Stimulated activated naive B cell treated with anti-CD40 and anti-IgM and Interleukin-4, amounts not matched to agents 10 μg/mL and 1 μg/mL and 100 μg/mL, for 72 hours (primary cell): ENCODE data around the gene SYT14.
"Not testable (repeated sequence)": the region's sequence is repeated elsewhere in the genome, so short reads cannot be mapped to it uniquely, and the experiment has no call there.

ENCODE experiments used
- ATAC-seq, 2 donors: fragments of 150-1000 bp; cut with Tn5 transposase; replicated peaks; 2 replicates each; pipeline ENCODE4 v1.10.0; 2021; ENCODE audit warnings: moderate library complexity in 1 of 2
- DNase-seq: peaks from one replicate; pipeline ENCODE4 v3.0.0; 2021
- H3K27ac Mint-ChIP-seq: one replicate; pipeline ENCODE4 v1.8.0; 2022; ENCODE audit warnings: mild to moderate bottlenecking, mixed read lengths
- H3K27me3 Mint-ChIP-seq, 2 donors: one replicate each; pipeline ENCODE4 v1.8.0; 2022; ENCODE audit warnings: mixed read lengths in 2 of 2
- H3K36me3 Mint-ChIP-seq, 2 donors: one replicate each; pipeline ENCODE4 v1.8.0; 2022; ENCODE audit warnings: mixed read lengths in 2 of 2, mild to moderate bottlenecking in 1 of 2
- H3K4me1 Mint-ChIP-seq, 2 donors: one replicate each; pipeline ENCODE4 v1.8.0; 2022; ENCODE audit warnings: mixed read lengths in 2 of 2, mild to moderate bottlenecking in 1 of 2
- H3K4me3 Mint-ChIP-seq, 2 donors: one replicate each; pipeline ENCODE4 v1.8.0; 2022; ENCODE audit warnings: mild to moderate bottlenecking in 2 of 2, mixed read lengths in 2 of 2, moderate library complexity in 1 of 2
- H3K9me3 Mint-ChIP-seq, 2 donors: one replicate each; pipeline ENCODE4 v1.8.0; 2022; ENCODE audit warnings: mixed read lengths in 2 of 2, mild to moderate bottlenecking in 1 of 2

The SYT14 gene

GRCh38 chr1:210024996-210025395 lies 87.0 kb downstream of the SYT14 start:
- H3K27ac Mint-ChIP-seq: no peak overlapping the region
- no peak for ATAC-seq
- peaks cover 0 to 2% of the 10 kb centered on the region in 2 donors for H3K9me3 Mint-ChIP-seq
- no peaks in the 10 kb centered on the region for H3K27me3 Mint-ChIP-seq
- no peaks in the 10 kb centered on the region for H3K4me1 Mint-ChIP-seq
- H3K4me3 Mint-ChIP-seq: no peak overlapping the region
- no peak for DNase-seq
- no peaks in the 10 kb centered on the region for H3K36me3 Mint-ChIP-seq

DNA sequence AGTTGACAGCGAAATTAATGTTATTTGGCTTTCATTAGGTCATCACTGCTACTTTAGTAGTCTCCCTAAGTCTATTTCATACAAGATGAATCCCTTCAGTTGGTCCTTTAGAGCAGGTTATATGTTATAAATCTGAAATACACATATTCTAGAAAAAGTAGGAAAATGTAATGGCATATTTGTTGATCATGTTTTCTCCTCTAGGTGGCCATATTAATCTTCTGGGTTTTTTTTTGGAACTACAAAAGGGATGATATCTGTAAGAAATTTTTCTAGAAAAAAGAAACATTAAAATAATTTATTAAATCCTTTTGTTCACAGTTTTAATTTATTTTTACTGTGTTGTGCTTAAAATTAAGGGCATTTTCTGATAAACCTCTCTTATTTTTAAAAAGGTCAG lies 87.9 kb downstream of the SYT14 start:
- no peak overlapping the region for H3K4me3 Mint-ChIP-seq

DNA sequence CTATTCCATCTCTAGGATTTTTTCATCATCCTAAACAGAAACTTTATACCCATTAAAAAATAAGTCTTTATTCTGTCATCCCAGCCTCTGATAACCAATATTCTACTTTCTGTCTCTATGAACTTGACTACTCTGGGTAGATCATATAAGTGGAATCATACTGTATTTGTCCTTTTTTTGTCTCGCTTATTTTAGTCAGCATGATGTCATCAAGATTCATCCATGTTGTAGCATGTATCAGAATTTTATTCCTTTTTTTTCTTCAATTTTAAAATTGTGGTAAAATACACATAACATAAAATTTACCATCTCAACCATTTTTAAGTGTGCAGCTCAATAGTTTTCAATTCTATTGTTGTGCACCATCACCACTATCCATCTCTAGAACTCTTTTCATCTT lies 90.0 kb downstream of the SYT14 start:
- ATAC-seq: no peak
- H3K36me3 Mint-ChIP-seq: no peaks in the 10 kb centered on the region
- H3K27ac Mint-ChIP-seq: no peak overlapping the region
- no peak for DNase-seq
- peaks cover 4 to 5% of the 10 kb centered on the region in 2 donors for H3K9me3 Mint-ChIP-seq
- no peak overlapping the region for H3K4me3 Mint-ChIP-seq
- H3K27me3 Mint-ChIP-seq: peaks cover 6 to 11% of the 10 kb centered on the region in 2 donors
- no peaks in the 10 kb centered on the region for H3K4me1 Mint-ChIP-seq

More for the DNA sequence above, 87.9 kb downstream of the SYT14 start:
- no peaks in the 10 kb centered on the region for H3K4me1 Mint-ChIP-seq
- ATAC-seq (no peak), DNase-seq (no peak)
- H3K36me3 Mint-ChIP-seq: no peaks in the 10 kb centered on the region
- H3K9me3 Mint-ChIP-seq: peaks cover 4 to 5% of the 10 kb centered on the region in 2 donors
- peaks cover 4 to 6% of the 10 kb centered on the region in 2 donors for H3K27me3 Mint-ChIP-seq
- H3K27ac Mint-ChIP-seq: no peak overlapping the region

GRCh38 chr1:210031473-210031872 lies 93.5 kb downstream of the SYT14 start:
- no peak for ATAC-seq
- Mint-ChIP-seq H3K36me3 (no peaks in the 10 kb centered on the region), H3K9me3 (peaks cover 8 to 10% of the 10 kb centered on the region in 2 donors), H3K4me1 (no peaks in the 10 kb centered on the region), H3K27me3 (peaks cover 6 to 11% of the 10 kb centered on the region in 2 donors), H3K27ac (no peak overlapping the region), H3K4me3 (no peak overlapping the region)
- DNase-seq: no peak

GRCh38 chr1:210043058-210043457 lies 105.0 kb downstream of the SYT14 start:
- ATAC-seq (no peak), DNase-seq (no peak)
- H3K27me3 Mint-ChIP-seq: peaks cover 2% of the 10 kb centered on the region in 2 donors
- no peak overlapping the region for H3K4me3 Mint-ChIP-seq
- H3K4me1 Mint-ChIP-seq: no peaks in the 10 kb centered on the region
- peaks cover 6 to 8% of the 10 kb centered on the region in 2 donors for H3K9me3 Mint-ChIP-seq
- no peaks in the 10 kb centered on the region for H3K36me3 Mint-ChIP-seq
- no peak overlapping the region for H3K27ac Mint-ChIP-seq

DNA sequence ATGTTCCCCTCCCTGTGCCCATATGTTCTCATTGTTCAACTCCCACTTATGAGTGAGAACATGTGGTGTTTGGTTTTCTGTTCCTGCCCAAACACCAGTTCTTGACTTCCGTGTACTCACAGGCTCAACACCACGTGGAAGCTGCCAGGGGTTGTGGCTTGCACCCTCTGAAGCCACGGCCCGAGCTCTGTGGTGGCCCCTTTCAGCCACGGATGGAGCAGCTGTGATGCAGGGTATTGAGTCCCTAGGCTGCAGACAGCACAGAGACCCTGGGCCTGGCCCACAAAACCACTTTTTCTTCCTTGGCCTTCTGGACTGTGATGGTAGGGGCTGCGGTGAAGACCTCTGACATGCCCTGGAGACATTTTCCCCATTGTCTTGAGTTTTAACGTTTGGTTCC lies 111.6 kb downstream of the SYT14 start:
- H3K27ac Mint-ChIP-seq: no peak overlapping the region
- no peaks in the 10 kb centered on the region for H3K4me1 Mint-ChIP-seq
- no peaks in the 10 kb centered on the region for H3K27me3 Mint-ChIP-seq
- H3K9me3 Mint-ChIP-seq: peaks cover 6 to 10% of the 10 kb centered on the region in 2 donors
- no peak for ATAC-seq
- DNase-seq: no peak
- no peaks in the 10 kb centered on the region for H3K36me3 Mint-ChIP-seq
- no peak overlapping the region for H3K4me3 Mint-ChIP-seq

DNA sequence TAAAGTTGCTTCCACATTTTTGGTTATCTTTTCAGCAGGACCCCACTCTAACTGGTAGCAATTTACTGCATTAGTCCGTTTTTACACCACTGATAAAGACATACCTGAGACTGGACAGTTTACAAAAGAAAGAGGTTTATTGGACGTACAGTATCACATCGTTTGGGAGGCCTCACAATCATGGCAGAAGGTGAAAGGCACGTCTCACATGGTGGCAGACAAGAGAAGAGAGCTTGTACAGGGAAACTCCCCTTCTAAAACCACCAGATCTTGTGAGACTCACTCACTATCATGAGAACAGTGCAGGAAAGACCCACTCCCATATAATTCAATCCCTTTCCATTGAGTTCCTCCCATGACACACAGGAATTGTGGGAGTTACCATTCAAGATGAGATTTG lies 112.5 kb downstream of the SYT14 start:
- H3K27me3 Mint-ChIP-seq, H3K4me3 Mint-ChIP-seq, H3K4me1 Mint-ChIP-seq, DNase-seq, H3K36me3 Mint-ChIP-seq, ATAC-seq, H3K27ac Mint-ChIP-seq: not testable (repeated sequence)
- peaks cover 6 to 10% of the 10 kb centered on the region in 2 donors for H3K9me3 Mint-ChIP-seq

GRCh38 chr1:210053126-210053525 lies 115.1 kb downstream of the SYT14 start:
- H3K36me3 Mint-ChIP-seq: no peaks in the 10 kb centered on the region
- peaks cover 0 to 6% of the 10 kb centered on the region in 2 donors for H3K27me3 Mint-ChIP-seq
- no peak overlapping the region for H3K4me3 Mint-ChIP-seq
- H3K4me1 Mint-ChIP-seq: no peaks in the 10 kb centered on the region
- no peak overlapping the region for H3K27ac Mint-ChIP-seq
- ATAC-seq: no peak
- no peak for DNase-seq
- peaks cover 6 to 11% of the 10 kb centered on the region in 2 donors for H3K9me3 Mint-ChIP-seq

GRCh38 chr1:210057593-210057992 lies 119.6 kb downstream of the SYT14 start:
- no peak overlapping the region for H3K27ac Mint-ChIP-seq
- H3K4me1 Mint-ChIP-seq: no peaks in the 10 kb centered on the region
- peaks cover 0 to 2% of the 10 kb centered on the region in 2 donors for H3K9me3 Mint-ChIP-seq
- H3K36me3 Mint-ChIP-seq: no peaks in the 10 kb centered on the region
- H3K27me3 Mint-ChIP-seq: peaks cover 0 to 8% of the 10 kb centered on the region in 2 donors
- DNase-seq: no peak
- no peak overlapping the region for H3K4me3 Mint-ChIP-seq
- no peak for ATAC-seq

GRCh38 chr1:210061992-210062391 lies 124.0 kb downstream of the SYT14 start:
- DNase-seq (no peak), ATAC-seq (no peak)
- Mint-ChIP-seq H3K4me3 (no peak overlapping the region), H3K36me3 (no peaks in the 10 kb centered on the region), H3K27me3 (peaks cover 5 to 8% of the 10 kb centered on the region in 2 donors), H3K9me3 (peaks cover 0 to 8% of the 10 kb centered on the region in 2 donors), H3K27ac (no peak overlapping the region), H3K4me1 (no peaks in the 10 kb centered on the region)

GRCh38 chr1:210070531-210070930 lies 132.5 kb downstream of the SYT14 start:
- Mint-ChIP-seq H3K36me3 (no peaks in the 10 kb centered on the region), H3K27ac (no peak overlapping the region), H3K27me3 (peaks cover 4 to 14% of the 10 kb centered on the region in 2 donors), H3K4me3 (no peak overlapping the region), H3K4me1 (no peaks in the 10 kb centered on the region), H3K9me3 (peaks cover 0 to 3% of the 10 kb centered on the region in 2 donors)
- DNase-seq: no peak
- ATAC-seq: no peak

DNA sequence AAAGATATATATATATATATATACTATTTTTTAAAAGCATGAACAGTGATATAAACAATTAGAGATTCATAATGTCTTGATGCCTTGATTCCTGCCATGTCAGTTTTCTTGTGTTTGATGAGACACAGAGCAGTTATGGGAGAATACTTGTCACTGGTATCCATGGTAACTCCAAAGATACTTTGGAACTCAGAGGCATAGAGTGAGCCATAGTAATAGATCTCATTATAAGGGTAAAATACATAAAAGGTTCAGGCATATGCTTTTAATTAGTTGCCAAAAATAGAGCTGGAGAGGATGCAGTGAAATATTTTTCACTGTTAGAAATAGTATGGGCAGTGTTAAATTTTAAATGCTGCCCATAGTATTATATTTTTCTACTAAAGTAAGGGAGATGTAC lies 134.1 kb downstream of the SYT14 start:
- Mint-ChIP-seq H3K9me3 (no peaks in the 10 kb centered on the region), H3K4me3 (no peak overlapping the region), H3K27me3 (peaks cover 4 to 9% of the 10 kb centered on the region in 2 donors), H3K36me3 (no peaks in the 10 kb centered on the region), H3K27ac (no peak overlapping the region), H3K4me1 (no peaks in the 10 kb centered on the region)
- ATAC-seq (no peak), DNase-seq (no peak)

DNA sequence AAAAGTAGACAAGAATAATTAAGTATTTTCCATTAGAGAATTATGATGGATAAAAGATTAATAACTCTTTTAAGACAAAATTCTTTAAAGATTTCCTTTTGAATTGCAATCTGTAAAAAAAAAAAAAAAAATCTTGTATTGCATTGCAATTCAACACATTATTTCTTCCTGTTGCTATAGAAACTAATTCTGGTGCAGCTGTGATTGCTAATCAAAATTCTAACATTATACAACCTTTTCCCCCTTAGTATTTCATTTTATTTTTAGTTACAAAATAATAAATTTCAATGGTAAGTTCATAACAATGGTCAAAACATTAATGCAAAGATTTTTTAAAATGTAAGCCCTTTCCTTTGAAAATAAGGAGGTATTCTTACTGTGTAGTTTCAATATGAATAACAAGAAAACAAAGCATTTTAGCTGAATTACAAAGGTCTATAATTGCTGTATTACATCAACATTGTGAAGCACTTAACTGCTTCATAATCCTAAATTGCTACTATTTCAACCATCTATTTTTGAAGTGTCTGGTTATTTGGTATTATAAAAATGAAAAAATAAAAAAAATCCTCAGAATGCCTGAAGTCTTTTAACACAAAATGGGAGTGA lies 135.0 kb downstream of the SYT14 start:
- H3K4me3 Mint-ChIP-seq: no peak overlapping the region
- H3K4me1 Mint-ChIP-seq: no peaks in the 10 kb centered on the region
- DNase-seq (no peak), ATAC-seq (no peak)
- H3K36me3 Mint-ChIP-seq: no peaks in the 10 kb centered on the region
- no peaks in the 10 kb centered on the region for H3K9me3 Mint-ChIP-seq
- peaks cover 4 to 9% of the 10 kb centered on the region in 2 donors for H3K27me3 Mint-ChIP-seq
- H3K27ac Mint-ChIP-seq: no peak overlapping the region

GRCh38 chr1:210074904-210075303 lies 136.9 kb downstream of the SYT14 start:
- Mint-ChIP-seq H3K9me3 (no peaks in the 10 kb centered on the region), H3K4me3 (no peak overlapping the region), H3K27ac (no peak overlapping the region), H3K27me3 (peaks cover 0 to 4% of the 10 kb centered on the region in 2 donors), H3K4me1 (no peaks in the 10 kb centered on the region), H3K36me3 (no peaks in the 10 kb centered on the region)
- ATAC-seq (no peak), DNase-seq (no peak)

DNA sequence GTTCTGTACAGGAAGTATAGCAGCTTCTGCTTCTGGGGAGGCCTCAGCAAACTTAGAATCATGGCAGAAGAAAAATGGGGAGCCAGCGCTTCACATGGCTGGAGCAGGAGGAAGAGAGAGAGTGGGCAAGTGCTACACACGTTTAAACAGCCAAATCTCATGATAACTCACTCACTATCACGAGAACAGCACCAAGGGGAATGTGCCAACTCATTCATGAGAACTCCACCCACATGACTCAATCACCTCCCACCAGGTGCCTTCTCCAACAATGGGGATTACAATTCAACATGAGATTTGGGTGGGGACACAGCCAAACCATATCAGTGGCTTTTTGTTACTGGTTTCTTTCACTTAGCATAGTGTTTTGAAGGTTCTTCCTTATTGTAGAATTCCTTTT lies 138.6 kb downstream of the SYT14 start:
- ATAC-seq (no peak), DNase-seq (no peak)
- Mint-ChIP-seq H3K27ac (no peak overlapping the region), H3K36me3 (no peaks in the 10 kb centered on the region), H3K4me1 (no peaks in the 10 kb centered on the region), H3K9me3 (no peaks in the 10 kb centered on the region), H3K27me3 (no peaks in the 10 kb centered on the region), H3K4me3 (no peak overlapping the region)

- H3K4me1 Mint-ChIP-seq: no peaks in the 10 kb centered on the region
- no peaks in the 10 kb centered on the region for H3K36me3 Mint-ChIP-seq
- no peak overlapping the region for H3K27ac Mint-ChIP-seq
- no peak overlapping the region for H3K4me3 Mint-ChIP-seq
- no peaks in the 10 kb centered on the region for H3K27me3 Mint-ChIP-seq
- DNase-seq (no peak), ATAC-seq (no peak)
- no peaks in the 10 kb centered on the region for H3K9me3 Mint-ChIP-seq
Observed at GRCh38 chr1:210081494-210081893, 143.5 kb downstream of the SYT14 start.
